IMR-90 (cell line): ENCODE results near the gene WNT7A. TPM values are rescaled to one million over a fixed set of nuclear protein-coding genes. Genes with fewer than 3 reads are reported as not detected.

ENCODE experiments used
- ATAC-seq: fragments of 200-7000 bp; cut with Tn5 transposase; 2 replicates; pipeline ENCODE4 v1.9.1; 2020; ENCODE audit warnings: low read depth, mild to moderate bottlenecking, moderate library complexity
- BruUV-seq: library from RNA; stranded (reverse); fragments of 400-500 nt; replicated peaks from 2 replicates; lab custom pipeline; 2021; lab: Mats Ljungman, UMichigan
- CTCF ChIA-PET: fragments of 300-600 bp; formaldehyde crosslinking; extraction: SDS; loops from one replicate; lab custom pipeline; 2021; ENCODE audit warnings: antibody characterized with exemption; lab: Yijun Ruan, JAX
- POLR2A ChIA-PET: fragments of 300-600 bp; sonication (Branson Sonifier 250); formaldehyde crosslinking; loops from one replicate; lab custom pipeline; 2022; ENCODE audit warnings: antibody characterized with exemption; ENCODE audit not compliant: unreplicated experiment; lab: Charles Lee
- DNase-seq: peaks from one replicate; pipeline ENCODE4 v3.0.0; 2013
- H2AFZ ChIP-seq: replicated peaks from 2 replicates; pipeline ENCODE3; 2013; ENCODE audit warnings: low read length, mild to moderate bottlenecking; ENCODE audit not compliant: poor library complexity
- H2AK5ac ChIP-seq: 2 replicates; pipeline ENCODE4 v1.6.1; 2013; ENCODE audit warnings: low read depth, low read length, inconsistent platforms
- H2AK9ac ChIP-seq: replicated peaks from 2 replicates; pipeline ENCODE3; 2013; ENCODE audit warnings: mild to moderate bottlenecking, low read depth, low read length, moderate library complexity; ENCODE audit not compliant: poor library complexity
- H2BK120ac ChIP-seq: 2 replicates; pipeline ENCODE4 v1.6.1; 2013; ENCODE audit warnings: low read depth, low read length, inconsistent platforms
- H2BK15ac ChIP-seq: 3 replicates; pipeline ENCODE4 v1.6.1; 2013; ENCODE audit warnings: low read depth, low read length, inconsistent platforms
- H2BK20ac ChIP-seq: 2 replicates; pipeline ENCODE4 v1.6.1; 2013; ENCODE audit warnings: low read depth, mild to moderate bottlenecking, inconsistent platforms, low read length, moderate library complexity
- H2BK5ac ChIP-seq: 2 replicates; pipeline ENCODE4 v1.6.1; 2013; ENCODE audit warnings: mild to moderate bottlenecking, low read depth, low read length, inconsistent platforms; ENCODE audit not compliant: poor library complexity, severe bottlenecking
- H3K14ac ChIP-seq: replicated peaks from 2 replicates; pipeline ENCODE4 v1.6.1; 2013; ENCODE audit warnings: low read depth, low read length, inconsistent platforms
- H3K18ac ChIP-seq: 2 replicates; pipeline ENCODE4 v1.6.1; 2013; ENCODE audit warnings: low read depth, low read length, control low read depth
- H3K23ac ChIP-seq: 2 replicates; pipeline ENCODE4 v1.6.1; 2013; ENCODE audit warnings: low read depth, low read length, inconsistent platforms
- H3K27ac ChIP-seq: 2 replicates; pipeline ENCODE4 v1.5.1; 2013; ENCODE audit warnings: mild to moderate bottlenecking, control low read depth, low read length; ENCODE audit not compliant: insufficient read depth
- H3K27me3 ChIP-seq: 2 replicates; pipeline ENCODE4 v1.6.1; 2013; ENCODE audit warnings: low read length; ENCODE audit not compliant: control insufficient read depth, insufficient read depth
- H3K36me3 ChIP-seq: 2 replicates; pipeline ENCODE4 v1.6.1; 2013; ENCODE audit warnings: low read length, mixed read lengths; ENCODE audit not compliant: control insufficient read depth, insufficient read depth
- H3K4ac ChIP-seq: 2 replicates; pipeline ENCODE4 v1.6.1; 2013; ENCODE audit warnings: low read depth, low read length, inconsistent platforms
- H3K4me1 ChIP-seq: 2 replicates; pipeline ENCODE4 v1.6.1; 2013; ENCODE audit warnings: low read length, mixed read lengths; ENCODE audit not compliant: control insufficient read depth, insufficient read depth
- H3K4me2 ChIP-seq: 2 replicates; pipeline ENCODE4 v1.6.1; 2013; ENCODE audit warnings: low read depth, mild to moderate bottlenecking, control low read depth, low read length, moderate library complexity
- H3K4me3 ChIP-seq: 2 replicates; pipeline ENCODE4 v1.5.1; 2013; ENCODE audit warnings: low read depth, mild to moderate bottlenecking, control low read depth, low read length, moderate library complexity; ENCODE audit not compliant: insufficient read depth
- H3K56ac ChIP-seq: 2 replicates; pipeline ENCODE4 v1.6.1; 2013; ENCODE audit warnings: low read length, inconsistent platforms; ENCODE audit not compliant: insufficient read depth; ENCODE audit errors: extremely low read depth
- H3K79me1 ChIP-seq, 2 experiments: 2 replicates each; pipeline ENCODE4 v1.6.1; 2013; ENCODE audit warnings: low read length in 2 of 2, inconsistent platforms in 1 of 2, low read depth in 1 of 2
- H3K9ac ChIP-seq: 2 replicates; pipeline ENCODE4 v1.6.1; 2013; ENCODE audit warnings: low read depth, low read length, control low read depth
- H3K9me1 ChIP-seq: 2 replicates; pipeline ENCODE4 v1.6.1; 2013; ENCODE audit warnings: low read length, inconsistent platforms; ENCODE audit not compliant: insufficient read depth
- H3K9me3 ChIP-seq: 2 replicates; pipeline ENCODE4 v1.6.1; 2013; ENCODE audit warnings: low read length; ENCODE audit not compliant: control insufficient read depth, insufficient read depth
- H4K20me1 ChIP-seq: 2 replicates; pipeline ENCODE4 v1.6.1; 2013; ENCODE audit warnings: low read length, inconsistent platforms; ENCODE audit not compliant: insufficient read depth
- H4K5ac ChIP-seq: 2 replicates; pipeline ENCODE4 v1.6.1; 2013; ENCODE audit warnings: mild to moderate bottlenecking, low read depth, low read length, control low read depth
- H4K8ac ChIP-seq, 2 experiments: 2 replicates each; pipeline ENCODE4 v1.6.1; 2013; ENCODE audit warnings: low read depth in 2 of 2, low read length in 2 of 2, control low read depth in 1 of 2, inconsistent platforms in 1 of 2
- H4K91ac ChIP-seq: 2 replicates; pipeline ENCODE4 v1.6.1; 2013; ENCODE audit warnings: low read depth, low read length, inconsistent platforms; ENCODE audit not compliant: insufficient read depth
- NFE2L2 ChIP-seq: fragments of 150-350 bp; IDR thresholded peaks from 2 replicates; pipeline ENCODE4 v1.6.1; 2016; ENCODE audit warnings: low read depth, mild to moderate bottlenecking, low read length
- RAD21 ChIP-seq: IDR thresholded peaks from 2 replicates; pipeline ENCODE4 v1.6.1; 2012; ENCODE audit warnings: low read length, improper control_type of control experiment
- RFX5 ChIP-seq: IDR thresholded peaks from 2 replicates; pipeline ENCODE4 v1.8.0; 2012; ENCODE audit warnings: low read depth, mild to moderate bottlenecking, low read length, moderate library complexity
- WGBS, 2 experiments: methylation state at CpG; one replicate each; pipeline versions ENCODE4 v1.1.5 to v1.1.7; 2013; ENCODE audit warnings: missing lambda C conversion rate in 2 of 2; ENCODE audit not compliant: insufficient read length in 1 of 2; ENCODE audit errors: extremely low coverage in 2 of 2; 5-methylcytosine and 5-hydroxymethylcytosine counted together
- dilution Hi-C: fragments of 300-500 bp; cut with HindIII; formaldehyde crosslinking; loops from one replicate; pipeline ENCODE4 v1.14.3; 2018; ENCODE audit warnings: low sequenced_read_pairs; ENCODE audit not compliant: unreplicated experiment
- in situ Hi-C: fragments of 300-500 bp; cut with MboI; formaldehyde crosslinking; loops from 3 replicates; pipeline ENCODE4 v1.14.3; 2019; ENCODE audit warnings: low sequenced_read_pairs, inconsistent platforms, mixed read lengths
- intact Hi-C: fragments of 100-400 bp; cut with micrococcal nuclease; formaldehyde crosslinking; loops from 2 replicates; pipeline ENCODE4 v1.10.0; 2022
- polyA plus RNA-seq, 3 experiments: library from polyadenylated mRNA; depleted of rRNA; stranded (reverse); fragments of >200 nt; gene quantifications; 2 replicates each; pipeline ENCODE4 v1.2.3, GENCODE V29; 2012; ENCODE audit warnings: low replicate concordance in 1 of 3
- total RNA-seq: library from RNA; depleted of rRNA; stranded (reverse); fragments of >200 nt; gene quantifications from 2 replicates; pipeline ENCODE4 v1.2.3, GENCODE V29; 2012
- TF ChIP-seq, protein P1 (sequence below): fragments of 150-350 bp; IDR thresholded peaks from 2 replicates; pipeline ENCODE4 v1.6.1; 2017; ENCODE audit warnings: mild to moderate bottlenecking, antibody characterized with exemption, low read length, low read depth
- TF ChIP-seq, protein P2 (sequence below): fragments of 150-350 bp; IDR thresholded peaks from 2 replicates; pipeline ENCODE4 v1.6.1; 2016; ENCODE audit warnings: low read depth, mild to moderate bottlenecking, low read length, moderate library complexity, borderline replicate concordance

WNT7A gene
- total and polyA plus RNA-seq, 2 of the 4 experiments (the other 2 are of a cell fraction), result not detected

DNA sequence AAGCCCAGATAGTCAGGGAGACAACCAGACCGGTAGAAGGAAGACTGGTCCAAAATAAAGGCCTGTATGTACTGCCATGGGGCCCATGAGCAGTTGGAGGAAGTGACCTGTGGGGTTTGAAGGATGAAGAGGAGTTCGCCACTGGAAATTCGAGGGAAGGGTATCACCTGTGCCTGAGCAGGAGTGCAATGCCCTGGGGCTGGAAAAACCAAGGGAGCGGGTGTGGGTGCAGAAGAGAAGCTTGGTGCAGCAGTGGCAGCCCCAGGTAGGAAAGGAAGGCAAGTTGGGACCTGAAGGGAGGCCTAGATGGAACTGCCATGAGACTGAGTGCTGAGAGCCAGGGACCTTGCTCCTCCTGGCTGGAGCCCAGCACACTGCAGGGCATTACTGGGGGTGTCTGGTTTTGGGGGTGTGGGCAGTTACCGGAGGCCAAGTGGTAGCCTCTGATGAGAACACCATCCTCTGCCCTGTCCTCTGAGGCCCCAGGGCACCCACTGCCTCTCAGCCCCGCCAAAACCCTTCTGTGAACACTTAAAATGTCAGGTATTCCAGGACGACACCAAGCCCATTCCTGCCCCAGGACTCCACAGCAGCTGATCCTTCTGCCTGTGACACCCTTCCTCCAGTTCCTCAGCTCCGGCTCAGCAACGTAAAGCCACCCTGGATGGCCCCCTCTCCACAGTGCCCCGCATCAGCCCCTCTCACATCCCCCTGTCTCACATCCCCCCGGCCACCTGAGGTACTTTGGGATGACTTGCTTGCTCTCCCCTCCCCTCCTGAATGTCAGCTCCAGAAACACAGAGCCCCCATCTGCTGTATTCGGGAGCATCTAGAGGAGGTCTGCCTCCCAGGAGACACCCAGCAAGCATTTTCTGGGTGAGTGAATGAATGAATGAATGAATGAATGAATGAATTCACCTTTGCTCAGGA is 42.9 kb downstream of the WNT7A start (continued):
- TF ChIP-seq, protein P1, sequence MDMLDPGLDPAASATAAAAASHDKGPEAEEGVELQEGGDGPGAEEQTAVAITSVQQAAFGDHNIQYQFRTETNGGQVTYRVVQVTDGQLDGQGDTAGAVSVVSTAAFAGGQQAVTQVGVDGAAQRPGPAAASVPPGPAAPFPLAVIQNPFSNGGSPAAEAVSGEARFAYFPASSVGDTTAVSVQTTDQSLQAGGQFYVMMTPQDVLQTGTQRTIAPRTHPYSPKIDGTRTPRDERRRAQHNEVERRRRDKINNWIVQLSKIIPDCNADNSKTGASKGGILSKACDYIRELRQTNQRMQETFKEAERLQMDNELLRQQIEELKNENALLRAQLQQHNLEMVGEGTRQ, result no peak

DNA sequence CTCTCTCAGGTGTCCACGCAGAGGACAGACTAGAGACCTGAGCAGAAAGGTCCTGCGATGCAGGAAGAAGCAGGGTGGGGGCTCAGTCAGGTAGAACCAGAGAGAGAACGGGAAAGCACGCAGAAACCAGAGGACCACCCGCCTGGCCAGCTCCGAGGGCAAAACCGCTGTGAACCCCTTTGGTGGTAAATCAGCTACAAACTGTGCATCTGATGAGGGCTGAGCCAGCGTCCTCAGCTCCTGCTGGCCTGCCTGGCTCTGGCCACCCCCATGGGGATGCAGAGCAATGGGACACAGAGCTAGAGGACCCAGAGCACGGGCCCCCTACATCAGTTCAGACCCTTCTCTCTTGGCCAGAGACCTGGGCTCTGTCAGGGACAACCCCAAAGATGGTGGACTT is 44.6 kb downstream of the WNT7A start:
- Histone ChIP-seq H3K23ac (no peak overlapping the region), H4K20me1 (no peaks in the 10 kb centered on the region), H3K4ac (no peak overlapping the region), H3K9me1 (no peaks in the 10 kb centered on the region), H3K18ac (no peak overlapping the region), H3K27ac (no peak overlapping the region), H2BK15ac (no peak overlapping the region), H3K4me2 (no peak overlapping the region), H4K91ac (no peak overlapping the region), H2BK5ac (no peak overlapping the region), H3K4me3 (no peak overlapping the region), H3K14ac (no peak overlapping the region), H2AK9ac (no peak overlapping the region), H2BK120ac (no peak overlapping the region), H2AFZ (no peak overlapping the region), H3K9ac (no peak overlapping the region), H2BK20ac (no peak overlapping the region), H4K8ac (no peak overlapping the region), H3K36me3 (no peaks in the 10 kb centered on the region), H3K27me3 (no peaks in the 10 kb centered on the region), H2AK5ac (no peak overlapping the region), H3K56ac (no peak overlapping the region), H3K9me3 (peaks cover 3% of the 10 kb centered on the region; the same call in 1 of the 2 replicates), H3K79me1 (no peaks in the 10 kb centered on the region), H4K5ac (no peak overlapping the region), H3K4me1 (no peaks in the 10 kb centered on the region)
- DNase-seq, result no peak
- CTCF ChIA-PET, result no interaction called here
- no TSS peak for BruUV-seq
- dilution Hi-C loops, result no loop called here
- no peak for TF ChIP-seq NFE2L2
- no peak for TF ChIP-seq RAD21
- TF ChIP-seq, protein P2, sequence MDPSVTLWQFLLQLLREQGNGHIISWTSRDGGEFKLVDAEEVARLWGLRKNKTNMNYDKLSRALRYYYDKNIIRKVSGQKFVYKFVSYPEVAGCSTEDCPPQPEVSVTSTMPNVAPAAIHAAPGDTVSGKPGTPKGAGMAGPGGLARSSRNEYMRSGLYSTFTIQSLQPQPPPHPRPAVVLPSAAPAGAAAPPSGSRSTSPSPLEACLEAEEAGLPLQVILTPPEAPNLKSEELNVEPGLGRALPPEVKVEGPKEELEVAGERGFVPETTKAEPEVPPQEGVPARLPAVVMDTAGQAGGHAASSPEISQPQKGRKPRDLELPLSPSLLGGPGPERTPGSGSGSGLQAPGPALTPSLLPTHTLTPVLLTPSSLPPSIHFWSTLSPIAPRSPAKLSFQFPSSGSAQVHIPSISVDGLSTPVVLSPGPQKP, result no peak
- TF ChIP-seq RFX5, result no peak
- intact Hi-C loops, result no loop called here
- POLR2A ChIA-PET, result no interaction called here
- in situ Hi-C loops, result no loop called here
- WGBS, 2 experiments, result 30% methylated on average over 1 of the region's 9 CpGs; no CpG with 5 or more reads in 1 of the 2 experiments
- no peak for ATAC-seq
